HL-60 (cell line): Measurements from ENCODE around the gene SOWAHA.

Experiments
- CTCF ChIP-seq: IDR thresholded peaks from one replicate; pipeline ENCODE4 v1.5.1; 2011; ENCODE audit warnings: low read length, control low read depth, inconsistent platforms; ENCODE audit not compliant: insufficient read depth
- GABPA ChIP-seq: IDR thresholded peaks from 2 replicates; pipeline ENCODE4 v1.6.1; 2012; ENCODE audit warnings: low read depth

GRCh38 chr5:132802044-132802684 is 10.9 kb upstream of the SOWAHA start:
- TF ChIP-seq GABPA, result no peak
- no peak for TF ChIP-seq CTCF
